GM18858 (cell line): ENCODE measurements around the gene ICAM2.
"Not testable (repeated sequence)": the region's sequence is repeated elsewhere in the genome, so short reads cannot be mapped to it uniquely, and the experiment has no call there.

Source experiments
- ATAC-seq: cut with Tn5 transposase; IDR thresholded peaks from one replicate; pipeline ENCODE4 v1.9.1; 2021; ENCODE audit not compliant: unreplicated experiment

The ICAM2 gene

GRCh38 chr17:64045176-64045575 lies 24.7 kb upstream of the ICAM2 start:
- ATAC-seq, result no peak

GRCh38 chr17:64042700-64043485 lies 22.5 kb upstream of the ICAM2 start:
- ATAC-seq, result no peak

- ATAC-seq, result no peak
Observed at GRCh38 chr17:64041912-64042311, 21.5 kb upstream of the ICAM2 start.

- ATAC-seq, result no peak
Observed at GRCh38 chr17:64040206-64040605, 19.8 kb upstream of the ICAM2 start.

GRCh38 chr17:64039106-64039400 lies 18.6 kb upstream of the ICAM2 start:
- no peak for ATAC-seq

- no peak for ATAC-seq
Observed at GRCh38 chr17:64038331-64039105, 18.1 kb upstream of the ICAM2 start.

- no peak for ATAC-seq
Observed at GRCh38 chr17:64037802-64038201, 17.4 kb upstream of the ICAM2 start.

- ATAC-seq, result no peak
Observed at GRCh38 chr17:64037180-64037579, 16.7 kb upstream of the ICAM2 start.

- no peak for ATAC-seq
Observed at GRCh38 chr17:64036198-64036922, 15.9 kb upstream of the ICAM2 start.

- ATAC-seq, result no peak
Observed at GRCh38 chr17:64032081-64032480, 11.6 kb upstream of the ICAM2 start.

- ATAC-seq, result no peak
Observed at GRCh38 chr17:64028874-64029464, 8.5 kb upstream of the ICAM2 start.

GRCh38 chr17:64025732-64026294 lies 5.4 kb upstream of the ICAM2 start:
- no peak for ATAC-seq

- no peak for ATAC-seq
Observed at GRCh38 chr17:64024781-64025731, 4.6 kb upstream of the ICAM2 start.

- ATAC-seq, result no peak
Observed at GRCh38 chr17:64024215-64024654, 3.8 kb upstream of the ICAM2 start.

- no peak for ATAC-seq
Observed at GRCh38 chr17:64022611-64023063, 2.2 kb upstream of the ICAM2 start.

- not testable (repeated sequence) for ATAC-seq
Observed at GRCh38 chr17:64019551-64019961, 877 bp downstream of the ICAM2 start.

- no peak for ATAC-seq
Observed at GRCh38 chr17:64017381-64017980, 3.0 kb downstream of the ICAM2 start.

GRCh38 chr17:64016974-64017373 lies 3.5 kb downstream of the ICAM2 start:
- ATAC-seq, result no peak

GRCh38 chr17:64016231-64016784 lies 4.1 kb downstream of the ICAM2 start:
- ATAC-seq, result no peak
